Trophoblast cell (in vitro differentiated cells and primary cell): Measurements from ENCODE around the gene SOCS7.
A peak's percentile ranks its signal among the peaks of the same experiment; 100 is the strongest.

ENCODE experiments used
- DNase-seq, 2 donors: peaks; one replicate each; pipeline ENCODE4 v3.0.0-alpha.2; 2016
- H2AFZ ChIP-seq: 2 replicates; pipeline ENCODE4 v1.6.1; 2013; ENCODE audit warnings: low read length, moderate library complexity, mild to moderate bottlenecking; ENCODE audit not compliant: insufficient read depth, poor library complexity
- H2AK5ac ChIP-seq: 2 replicates; pipeline ENCODE4 v1.6.1; 2013; ENCODE audit warnings: mild to moderate bottlenecking, low read length
- H2BK120ac ChIP-seq: 2 replicates; pipeline ENCODE4 v1.6.1; 2013; ENCODE audit warnings: low read length, mild to moderate bottlenecking, moderate library complexity; ENCODE audit not compliant: insufficient read depth, poor library complexity
- H2BK12ac ChIP-seq: 2 replicates; pipeline ENCODE4 v1.6.1; 2013; ENCODE audit warnings: mild to moderate bottlenecking, low read length, moderate library complexity
- H2BK5ac ChIP-seq: 2 replicates; pipeline ENCODE4 v1.6.1; 2013; ENCODE audit warnings: low read length, low read depth, moderate library complexity, mild to moderate bottlenecking; ENCODE audit not compliant: poor library complexity
- H3K14ac ChIP-seq: 2 replicates; pipeline ENCODE4 v1.6.1; 2013; ENCODE audit warnings: mild to moderate bottlenecking, low read length
- H3K18ac ChIP-seq: 2 replicates; pipeline ENCODE4 v1.6.1; 2013; ENCODE audit warnings: mild to moderate bottlenecking, low read length
- H3K23ac ChIP-seq: 2 replicates; pipeline ENCODE4 v1.6.1; 2013; ENCODE audit warnings: low read length
- H3K27ac ChIP-seq: 2 replicates; pipeline ENCODE4 v1.5.1; 2013; ENCODE audit warnings: low read depth, mild to moderate bottlenecking, inconsistent platforms, low read length, moderate library complexity
- H3K27me3 ChIP-seq: 2 replicates; pipeline ENCODE4 v1.6.1; 2013; ENCODE audit warnings: inconsistent platforms, mild to moderate bottlenecking, low read length, moderate library complexity; ENCODE audit not compliant: insufficient read depth
- H3K36me3 ChIP-seq, 2 experiments: 1 replicate in 1 of 2; 2 replicates in 1 of 2; pipeline ENCODE4 v1.6.1; 2013; ENCODE audit warnings: low read length in 2 of 2, mild to moderate bottlenecking in 2 of 2, moderate library complexity in 1 of 2; ENCODE audit not compliant: insufficient read depth in 2 of 2, control insufficient read depth in 1 of 2
- H3K4ac ChIP-seq: 2 replicates; pipeline ENCODE4 v1.6.1; 2013; ENCODE audit warnings: low read depth, mild to moderate bottlenecking, low read length, moderate library complexity
- H3K4me1 ChIP-seq, 2 experiments: 1 replicate in 1 of 2; 2 replicates in 1 of 2; pipeline ENCODE4 v1.6.1; 2013; ENCODE audit warnings: low read length in 2 of 2, mild to moderate bottlenecking in 2 of 2, moderate library complexity in 1 of 2; ENCODE audit not compliant: insufficient read depth in 2 of 2, control insufficient read depth in 1 of 2
- H3K4me2 ChIP-seq: 2 replicates; pipeline ENCODE4 v1.6.1; 2013; ENCODE audit warnings: inconsistent platforms, mild to moderate bottlenecking, low read length, moderate library complexity
- H3K4me3 ChIP-seq: 2 replicates; pipeline ENCODE4 v1.5.1; 2013; ENCODE audit warnings: mild to moderate bottlenecking, low read depth, low read length, inconsistent platforms
- H3K79me1 ChIP-seq: one replicate; pipeline ENCODE4 v1.6.1; 2013; ENCODE audit warnings: low read length
- H3K79me2 ChIP-seq: 2 replicates; pipeline ENCODE4 v1.6.1; 2013; ENCODE audit warnings: low read length, mild to moderate bottlenecking; ENCODE audit not compliant: control insufficient read depth, insufficient read depth, poor library complexity
- H3K9ac ChIP-seq: 2 replicates; pipeline ENCODE4 v1.6.1; 2013; ENCODE audit warnings: mild to moderate bottlenecking, low read length
- H3K9me3 ChIP-seq: 2 replicates; pipeline ENCODE4 v1.6.1; 2013; ENCODE audit warnings: low read depth, mild to moderate bottlenecking, control low read depth, inconsistent platforms, low read length; ENCODE audit not compliant: insufficient read depth
- H4K12ac ChIP-seq: 2 replicates; pipeline ENCODE4 v1.6.1; 2013; ENCODE audit warnings: low read depth, mild to moderate bottlenecking, low read length, moderate library complexity
- H4K8ac ChIP-seq: 2 replicates; pipeline ENCODE4 v1.6.1; 2013; ENCODE audit warnings: low read depth, mild to moderate bottlenecking, low read length, moderate library complexity
- H4K91ac ChIP-seq: one replicate; pipeline ENCODE4 v1.6.1; 2013; ENCODE audit warnings: low read depth, mild to moderate bottlenecking, low read length, moderate library complexity
- WGBS: extraction: QIAGEN DNeasy Blood & Tissue Kit; methylation state at CpG from one replicate; pipeline ENCODE4 v1.1.7; 2013; ENCODE audit warnings: missing lambda C conversion rate; ENCODE audit not compliant: insufficient read length, insufficient coverage; ENCODE audit errors: extremely low coverage; 5-methylcytosine and 5-hydroxymethylcytosine counted together

SOCS7 gene

DNA sequence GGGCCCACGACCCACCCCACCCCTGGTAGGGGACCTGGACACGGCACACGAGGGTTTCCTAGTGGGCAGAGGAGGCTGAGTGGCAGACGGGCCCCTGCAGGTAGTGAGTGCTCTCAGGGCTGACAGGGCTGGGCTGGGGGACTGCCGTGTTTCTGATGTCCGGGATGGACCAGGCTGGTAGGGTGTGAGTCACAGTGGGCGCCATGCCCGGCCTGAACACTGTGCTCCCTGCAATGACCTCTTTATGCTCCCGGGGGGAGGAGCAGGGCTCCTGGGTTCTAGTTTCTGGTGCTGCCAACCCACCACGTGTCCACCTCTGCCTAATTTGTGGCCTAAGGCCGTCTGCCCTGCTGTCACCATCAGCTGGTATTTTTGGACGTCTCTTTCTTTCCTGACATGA lies 102.9 kb downstream of the SOCS7 start:
- Histone ChIP-seq H2AFZ (no peak overlapping the region), H3K9me3 (peaks cover 4% of the 10 kb centered on the region), H3K9ac (no peak overlapping the region), H3K4ac (peak overlapping the region; percentile 23), H3K27me3 (no peaks in the 10 kb centered on the region), H3K79me2 (peaks cover 14% of the 10 kb centered on the region), H4K8ac (peak overlapping the region; percentile 56), H3K18ac (peak overlapping the region; percentile 48), H2BK120ac (peak overlapping the region; percentile 37), H3K23ac (no peak overlapping the region), H2BK5ac (peak overlapping the region; percentile 24), H3K4me2 (peak overlapping the region; percentile 73), H3K36me3 (peaks cover 16 to 18% of the 10 kb centered on the region in 2 experiments), H2AK5ac (peak overlapping the region; percentile 6), H3K4me3 (peak overlapping the region; percentile 64), H4K12ac (peak overlapping the region; percentile 32), H3K14ac (peak overlapping the region; percentile 67), H3K27ac (no peak overlapping the region), H3K79me1 (peaks cover 38% of the 10 kb centered on the region), H4K91ac (peak overlapping the region; percentile 68), H3K4me1 (peaks cover 54 to 60% of the 10 kb centered on the region in 2 experiments), H2BK12ac (peak overlapping the region; percentile 26)
- WGBS: no CpG with 5 or more reads among the region's 12 CpGs
- peak; percentile 43 to 61 for DNase-seq
